Body of pancreas (tissue), 4 donors: ENCODE measurements around the gene ADPRS.

Source experiments
- CTCF ChIP-seq, 7 experiments: fragments of 450-650 bp in 4 of 7; fragments of 200-600 bp in 3 of 7; sonication (generic) in 3 of 7; IDR thresholded peaks; one replicate each; pipeline ENCODE4 v1.5.1; 2016 to 2019; ENCODE audit warnings: antibody characterized with exemption in 7 of 7
- POLR2A ChIP-seq, 3 donors: fragments of 450-650 bp; IDR thresholded peaks; one replicate each; pipeline ENCODE4 v1.6.1; 2016; ENCODE audit warnings: antibody characterized with exemption in 3 of 3, mild to moderate bottlenecking in 2 of 3

GRCh38 chr1:36088265-36088576 is 471 bp upstream of the ADPRS start:
- TF ChIP-seq CTCF (IDR thresholded peaks at IDR 0.05) (no peak), POLR2A (IDR thresholded peaks at IDR 0.05) (no peak)
